Parathyroid adenoma (tissue), 2 donors: Measurements from ENCODE around the gene UNC13B.

Experiments used
- H2AFZ ChIP-seq: fragments of 300-600 bp; sonication (generic); one replicate; pipeline ENCODE4 v1.7.0; 2017; ENCODE audit warnings: antibody characterized with exemption, mild to moderate bottlenecking
- H3K27ac ChIP-seq: fragments of 300-600 bp; sonication (generic); one replicate; pipeline ENCODE4 v1.7.0; 2017
- H3K27me3 ChIP-seq: fragments of 300-600 bp; sonication (generic); one replicate; pipeline ENCODE4 v1.7.0; 2017; ENCODE audit warnings: low read length; ENCODE audit not compliant: control insufficient read depth, insufficient read depth
- H3K36me3 ChIP-seq: fragments of 300-600 bp; sonication (generic); one replicate; pipeline ENCODE4 v1.7.0; 2017; ENCODE audit warnings: low read length; ENCODE audit not compliant: control insufficient read depth, insufficient read depth
- H3K4me1 ChIP-seq: fragments of 300-600 bp; sonication (generic); one replicate; pipeline ENCODE4 v1.7.0; 2017; ENCODE audit warnings: control low read depth
- H3K4me2 ChIP-seq: fragments of 300-600 bp; sonication (generic); one replicate; pipeline ENCODE4 v1.7.0; 2017; ENCODE audit warnings: low read length
- H3K4me3 ChIP-seq: fragments of 300-600 bp; sonication (generic); one replicate; pipeline ENCODE4 v1.7.0; 2017; ENCODE audit warnings: low read depth, low read length
- H3K79me2 ChIP-seq: fragments of 300-600 bp; sonication (generic); one replicate; pipeline ENCODE4 v1.7.0; 2017; ENCODE audit warnings: control low read depth
- H3K9ac ChIP-seq: fragments of 300-600 bp; sonication (generic); one replicate; pipeline ENCODE4 v1.7.0; 2017; ENCODE audit warnings: mild to moderate bottlenecking
- H3K9me3 ChIP-seq: fragments of 300-600 bp; sonication (generic); one replicate; pipeline ENCODE4 v1.7.0; 2017; ENCODE audit warnings: low read length; ENCODE audit not compliant: control insufficient read depth
- TF ChIP-seq, protein P1 (sequence below): fragments of 300-600 bp; sonication (generic); IDR thresholded peaks from one replicate; pipeline ENCODE4 v1.7.0; 2017; ENCODE audit warnings: antibody characterized with exemption, mild to moderate bottlenecking
- donor health status: primary hyperparathyroidism.

The UNC13B gene

DNA sequence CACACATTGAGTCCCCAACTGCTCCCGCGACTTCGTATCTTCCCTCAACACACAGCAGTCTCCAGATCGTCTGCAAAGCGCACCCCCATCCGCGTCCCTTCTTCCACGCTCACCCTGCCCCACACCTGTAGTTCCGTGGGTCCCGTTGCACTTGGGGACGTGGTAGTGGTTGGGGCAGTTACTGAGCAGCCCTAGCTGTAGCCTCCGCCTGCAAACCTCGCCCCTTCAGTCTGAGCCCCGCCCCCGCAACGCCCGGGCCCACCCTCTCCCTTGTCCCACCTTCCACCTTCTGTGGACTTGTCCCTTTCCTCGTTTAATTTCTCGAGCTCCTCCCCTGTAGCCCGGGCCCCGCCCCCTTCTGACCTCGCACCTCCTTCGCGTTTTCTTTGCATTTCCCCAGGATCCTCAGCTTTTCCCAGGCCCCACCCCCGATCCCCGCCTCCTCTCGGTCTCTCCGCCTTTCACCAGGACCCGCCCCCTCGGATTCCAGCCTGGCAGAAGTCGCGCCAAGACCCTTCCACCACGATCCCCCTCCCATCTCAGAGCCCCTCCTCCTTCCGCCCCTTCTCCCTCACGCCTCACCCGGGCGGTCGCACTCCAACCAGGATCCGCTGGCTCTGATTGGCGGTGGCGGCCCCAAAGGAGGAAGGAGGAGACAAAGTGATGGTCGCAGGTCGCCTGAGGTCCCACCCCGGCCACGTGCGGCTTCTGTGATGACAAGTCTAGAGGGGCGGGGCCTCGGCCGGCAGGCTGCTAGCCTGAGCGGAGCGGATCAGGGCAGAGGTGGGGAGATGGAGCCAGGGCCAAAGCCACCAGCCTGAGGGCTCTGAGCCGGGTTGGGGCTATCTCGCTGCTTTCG is 45.9 kb upstream of the UNC13B start, which contains the start of gene ATOSB:
Gene ATOSB (minus strand): TSS at position 183 of the 859 bp plus-strand sequence. CDS start 7,588 bp downstream, outside the sequence.
- Histone ChIP-seq H3K4me2 (peak within 1 kb of the TSS; percentile 73), H3K4me3 (peak within 1 kb of the TSS; percentile 52), H2AFZ (peak within 1 kb of the TSS; percentile 86), H3K9ac (no peak within 1 kb of the TSS), H3K4me1 (peaks cover 5% of the 10 kb centered on the region), H3K9me3 (no peaks in the 10 kb centered on the region), H3K79me2 (peaks cover 2% of the 10 kb centered on the region), H3K27me3 (no peaks in the 10 kb centered on the region), H3K36me3 (no peaks in the 10 kb centered on the region), H3K27ac (peak within 1 kb of the TSS; percentile 90)
- TF ChIP-seq, protein P1, sequence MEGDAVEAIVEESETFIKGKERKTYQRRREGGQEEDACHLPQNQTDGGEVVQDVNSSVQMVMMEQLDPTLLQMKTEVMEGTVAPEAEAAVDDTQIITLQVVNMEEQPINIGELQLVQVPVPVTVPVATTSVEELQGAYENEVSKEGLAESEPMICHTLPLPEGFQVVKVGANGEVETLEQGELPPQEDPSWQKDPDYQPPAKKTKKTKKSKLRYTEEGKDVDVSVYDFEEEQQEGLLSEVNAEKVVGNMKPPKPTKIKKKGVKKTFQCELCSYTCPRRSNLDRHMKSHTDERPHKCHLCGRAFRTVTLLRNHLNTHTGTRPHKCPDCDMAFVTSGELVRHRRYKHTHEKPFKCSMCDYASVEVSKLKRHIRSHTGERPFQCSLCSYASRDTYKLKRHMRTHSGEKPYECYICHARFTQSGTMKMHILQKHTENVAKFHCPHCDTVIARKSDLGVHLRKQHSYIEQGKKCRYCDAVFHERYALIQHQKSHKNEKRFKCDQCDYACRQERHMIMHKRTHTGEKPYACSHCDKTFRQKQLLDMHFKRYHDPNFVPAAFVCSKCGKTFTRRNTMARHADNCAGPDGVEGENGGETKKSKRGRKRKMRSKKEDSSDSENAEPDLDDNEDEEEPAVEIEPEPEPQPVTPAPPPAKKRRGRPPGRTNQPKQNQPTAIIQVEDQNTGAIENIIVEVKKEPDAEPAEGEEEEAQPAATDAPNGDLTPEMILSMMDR, result no peak

DNA sequence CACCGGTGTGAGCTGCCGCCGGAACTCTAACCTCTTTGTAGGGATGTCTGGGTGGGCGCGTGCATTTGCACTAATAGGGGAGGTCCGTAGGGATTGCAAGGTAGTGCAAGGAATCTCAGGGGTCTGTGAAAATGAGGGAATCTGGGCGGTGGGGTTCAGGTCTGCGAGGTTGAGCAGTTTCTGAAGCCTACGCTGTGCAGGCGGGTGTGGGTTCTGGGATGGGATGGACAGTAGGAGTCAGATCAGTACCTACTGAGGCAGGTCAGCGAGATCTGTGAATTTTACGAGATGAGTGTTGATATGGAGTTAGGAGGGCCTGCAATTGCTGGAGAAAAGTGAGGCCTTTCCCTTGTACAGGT is 45.3 kb upstream of the UNC13B start:
- peak overlapping the region; percentile 73 for H3K4me2 ChIP-seq
- H3K36me3 ChIP-seq, result no peaks in the 10 kb centered on the region
- peak overlapping the region; percentile 86 for H2AFZ ChIP-seq
- H3K9ac ChIP-seq, result no peak overlapping the region
- no peaks in the 10 kb centered on the region for H3K27me3 ChIP-seq
- H3K4me1 ChIP-seq, result peaks cover 5% of the 10 kb centered on the region
- H3K4me3 ChIP-seq, result peak overlapping the region; percentile 52
- H3K9me3 ChIP-seq, result no peaks in the 10 kb centered on the region
- peaks cover 2% of the 10 kb centered on the region for H3K79me2 ChIP-seq
- peak overlapping the region; percentile 90 for H3K27ac ChIP-seq
- TF ChIP-seq, protein P1, result no peak

DNA sequence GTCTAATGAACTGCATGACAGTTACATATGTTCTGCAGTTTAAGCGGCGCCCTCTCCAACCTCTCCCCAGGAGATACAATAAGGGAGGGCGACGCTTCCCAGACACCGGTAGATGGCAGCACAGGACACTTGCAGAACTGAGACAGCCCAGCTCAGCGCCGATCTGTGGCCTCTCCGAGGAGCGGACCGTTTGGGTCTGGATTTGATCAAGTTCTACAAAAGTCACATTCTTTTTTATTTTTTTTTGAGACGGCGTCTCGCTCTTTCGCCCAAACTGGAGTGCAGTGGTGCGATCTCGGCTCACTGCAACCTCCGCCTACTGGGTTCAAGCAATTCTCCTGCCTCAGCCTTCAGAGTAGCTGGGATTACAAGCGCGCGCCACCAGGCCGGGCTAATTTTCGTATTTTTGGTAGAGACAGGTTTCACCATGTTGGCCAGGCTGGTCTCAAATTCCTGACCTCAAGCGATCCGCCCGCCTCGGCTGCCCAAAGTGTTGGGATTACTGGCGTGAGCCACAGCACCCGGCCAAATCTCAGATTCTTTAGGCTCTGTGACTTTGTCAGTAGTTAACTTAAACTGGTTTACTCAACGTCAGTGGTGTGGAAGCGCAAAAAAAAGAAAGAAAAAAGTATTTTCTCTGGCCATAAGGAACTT is 44.8 kb upstream of the UNC13B start:
- Histone ChIP-seq H3K9me3 (no peaks in the 10 kb centered on the region), H3K79me2 (peaks cover 2% of the 10 kb centered on the region), H3K4me1 (peaks cover 5% of the 10 kb centered on the region), H3K27me3 (no peaks in the 10 kb centered on the region), H3K27ac (peak overlapping the region; percentile 90), H3K9ac (no peak overlapping the region), H2AFZ (peak overlapping the region; percentile 86), H3K4me2 (peak overlapping the region; percentile 73), H3K36me3 (no peaks in the 10 kb centered on the region), H3K4me3 (peak overlapping the region; percentile 52)
- TF ChIP-seq, protein P1, result peak; percentile 86

DNA sequence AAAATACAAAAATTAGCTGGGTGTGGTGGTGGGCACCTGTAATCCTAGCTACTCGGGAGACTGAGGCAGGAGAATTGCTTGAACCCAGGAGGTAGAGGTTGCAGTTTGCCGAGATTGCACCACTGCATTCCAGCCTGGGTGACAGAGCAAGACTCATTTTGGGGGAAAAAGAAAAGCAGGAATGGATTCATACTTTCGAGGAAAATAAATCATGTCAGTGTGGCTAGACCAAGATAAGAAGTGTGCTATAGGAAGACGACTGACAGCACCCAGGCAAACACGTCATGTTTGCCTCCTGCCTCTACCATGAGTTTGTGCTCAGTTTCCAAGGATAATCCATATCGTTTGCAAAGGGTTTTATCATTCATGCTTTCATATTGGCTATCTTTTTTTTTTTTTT is 26.9 kb upstream of the UNC13B start:
- Histone ChIP-seq H3K9me3 (no peaks in the 10 kb centered on the region), H3K27me3 (no peaks in the 10 kb centered on the region), H3K4me1 (no peaks in the 10 kb centered on the region), H3K27ac (no peak overlapping the region), H3K4me3 (no peak overlapping the region), H3K4me2 (no peak overlapping the region), H3K36me3 (no peaks in the 10 kb centered on the region), H2AFZ (no peak overlapping the region), H3K79me2 (no peaks in the 10 kb centered on the region), H3K9ac (no peak overlapping the region)
- TF ChIP-seq, protein P1, result no peak
